GM18520 (cell line): ENCODE data around the gene SOS1.
"Not testable (repeated sequence)": the region's sequence is repeated elsewhere in the genome, so short reads cannot be mapped to it uniquely, and the experiment has no call there.

Source experiments
- ATAC-seq: cut with Tn5 transposase; IDR thresholded peaks from one replicate; pipeline ENCODE4 v1.9.1; 2021; ENCODE audit not compliant: unreplicated experiment

SOS1 gene

DNA sequence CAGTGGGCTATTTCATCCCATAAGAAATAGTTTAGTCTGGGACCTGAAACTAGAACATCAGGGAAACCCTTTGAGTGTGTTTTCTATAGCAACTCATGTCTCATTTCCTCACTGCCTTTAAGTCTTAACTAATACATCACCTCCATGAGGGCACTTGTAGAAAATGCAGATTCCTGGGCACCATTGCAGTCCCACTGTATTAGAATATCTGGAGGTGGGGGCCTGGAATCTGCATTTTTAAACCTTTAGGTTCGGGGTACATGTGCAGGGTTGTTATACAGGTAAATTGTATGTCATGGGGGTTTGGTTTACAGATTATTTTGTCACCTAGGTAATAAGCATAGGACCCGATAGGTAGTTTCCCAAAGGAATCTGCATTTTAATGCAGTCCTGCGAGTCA is 143.8 kb downstream of the SOS1 start:
- no peak for ATAC-seq

DNA sequence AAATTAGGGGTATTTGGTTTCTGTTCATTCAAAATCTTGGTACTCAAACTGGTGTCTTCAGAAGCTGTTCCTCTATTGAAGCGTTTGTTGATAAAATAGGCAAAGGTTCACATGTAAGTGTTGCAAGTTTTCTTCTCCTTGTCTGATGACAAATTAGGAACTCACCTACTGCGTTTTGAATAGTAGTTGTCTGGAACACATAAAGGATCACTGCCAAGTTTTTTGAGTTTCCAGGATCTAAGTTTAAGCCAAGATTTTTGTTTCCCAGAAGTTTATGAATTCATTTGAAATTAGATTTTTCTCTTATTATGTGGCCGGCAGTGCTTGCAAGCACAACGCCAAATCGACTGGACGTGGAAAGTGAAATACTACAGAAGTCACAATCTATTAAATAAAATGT is 145.8 kb downstream of the SOS1 start:
- no peak for ATAC-seq

DNA sequence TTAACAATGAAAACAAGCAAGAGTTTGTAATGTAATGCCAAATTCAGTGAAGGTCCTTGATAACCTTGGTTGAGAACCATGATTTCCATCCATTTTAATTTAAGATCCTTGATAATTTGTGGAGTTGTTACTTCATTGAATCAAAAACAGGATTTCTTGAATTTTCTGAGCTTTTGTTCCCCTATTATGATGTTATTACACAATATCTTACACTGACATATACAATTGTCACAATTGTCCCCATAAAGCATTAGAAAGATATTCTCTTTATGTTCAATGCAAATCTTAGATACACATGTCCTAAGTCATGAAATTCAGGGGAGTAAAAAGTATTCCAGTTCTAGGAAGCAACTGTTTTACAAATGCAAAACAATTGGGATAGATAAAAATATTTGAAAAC is 147.6 kb downstream of the SOS1 start:
- no peak for ATAC-seq

DNA sequence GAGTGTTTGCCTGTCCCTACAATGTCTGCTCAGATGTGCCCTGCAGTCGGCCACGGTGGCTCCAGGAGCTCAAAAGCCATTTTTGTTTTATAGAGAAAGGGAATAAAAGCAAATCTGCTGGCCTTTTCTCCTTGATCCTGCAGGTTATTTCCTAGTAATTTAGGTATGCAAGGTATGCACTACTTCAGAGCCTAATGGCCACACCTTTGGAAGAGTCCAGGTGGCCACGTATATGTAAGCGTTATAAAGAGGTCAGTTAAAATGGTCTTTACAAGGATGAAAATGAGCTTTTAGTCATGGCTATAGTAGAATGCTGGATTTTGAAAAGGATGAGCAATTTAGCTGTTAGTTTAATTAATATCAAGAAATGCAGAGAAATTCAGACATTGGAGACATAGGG is 149.5 kb downstream of the SOS1 start:
- no peak for ATAC-seq

DNA sequence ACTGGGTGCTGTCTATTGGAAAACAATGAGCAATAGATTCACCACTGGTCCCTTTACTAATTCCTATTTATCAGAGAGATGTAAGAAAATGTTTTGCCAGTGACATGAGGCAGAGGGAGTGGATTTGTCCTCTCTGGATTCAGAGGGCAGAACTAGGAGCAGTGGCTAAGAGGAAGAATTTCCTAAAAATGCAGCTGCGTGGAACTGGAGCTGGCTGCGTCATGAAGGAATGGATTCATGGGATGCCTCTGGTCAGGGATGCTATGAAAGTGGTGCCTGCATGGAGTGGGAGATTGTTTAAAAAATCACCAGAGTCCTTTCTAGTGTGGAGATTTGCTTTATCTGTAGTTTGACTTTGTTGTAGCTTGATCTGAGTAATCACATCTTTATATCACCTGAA is 152.8 kb downstream of the SOS1 start:
- ATAC-seq, result no peak

DNA sequence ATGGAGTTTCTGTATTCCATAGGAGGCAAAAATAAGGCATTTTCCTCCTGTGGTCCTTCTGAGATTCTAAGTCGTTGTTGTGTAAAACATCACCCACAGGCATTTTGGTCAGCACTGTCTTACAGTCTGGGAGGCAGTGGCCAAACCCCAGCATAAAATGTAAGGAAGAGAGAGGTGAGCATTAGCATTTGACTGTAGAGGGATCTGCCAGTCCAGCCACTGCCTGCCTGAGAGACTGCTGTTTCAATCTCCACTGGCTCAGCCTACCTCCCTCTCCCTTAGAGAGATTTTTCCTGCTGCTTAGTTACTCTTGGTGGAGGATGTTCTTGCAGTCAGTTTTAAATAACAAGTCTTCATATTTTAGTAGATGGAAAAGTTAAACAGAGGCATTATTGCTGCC is 154.2 kb downstream of the SOS1 start:
- ATAC-seq, result no peak

DNA sequence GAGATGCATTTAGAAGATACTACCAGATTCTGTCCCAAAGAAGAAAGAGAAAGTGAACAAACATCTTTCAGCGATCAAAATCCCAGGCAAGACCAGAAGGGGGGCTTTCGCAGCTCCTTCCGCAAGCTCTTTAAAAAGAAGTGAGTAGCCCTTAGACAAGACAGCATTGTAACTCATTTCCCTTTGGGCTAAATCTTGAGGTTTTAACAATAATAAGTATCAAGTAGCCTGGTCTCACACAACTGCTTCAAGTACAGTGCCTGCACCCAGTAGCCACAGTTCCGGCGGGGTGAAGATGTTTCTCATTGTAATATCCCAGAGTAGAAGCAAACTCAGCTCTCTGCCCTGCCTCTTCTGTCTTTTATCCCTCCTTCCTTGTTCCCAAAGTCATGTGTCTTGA is 154.8 kb downstream of the SOS1 start:
- ATAC-seq, result no peak

DNA sequence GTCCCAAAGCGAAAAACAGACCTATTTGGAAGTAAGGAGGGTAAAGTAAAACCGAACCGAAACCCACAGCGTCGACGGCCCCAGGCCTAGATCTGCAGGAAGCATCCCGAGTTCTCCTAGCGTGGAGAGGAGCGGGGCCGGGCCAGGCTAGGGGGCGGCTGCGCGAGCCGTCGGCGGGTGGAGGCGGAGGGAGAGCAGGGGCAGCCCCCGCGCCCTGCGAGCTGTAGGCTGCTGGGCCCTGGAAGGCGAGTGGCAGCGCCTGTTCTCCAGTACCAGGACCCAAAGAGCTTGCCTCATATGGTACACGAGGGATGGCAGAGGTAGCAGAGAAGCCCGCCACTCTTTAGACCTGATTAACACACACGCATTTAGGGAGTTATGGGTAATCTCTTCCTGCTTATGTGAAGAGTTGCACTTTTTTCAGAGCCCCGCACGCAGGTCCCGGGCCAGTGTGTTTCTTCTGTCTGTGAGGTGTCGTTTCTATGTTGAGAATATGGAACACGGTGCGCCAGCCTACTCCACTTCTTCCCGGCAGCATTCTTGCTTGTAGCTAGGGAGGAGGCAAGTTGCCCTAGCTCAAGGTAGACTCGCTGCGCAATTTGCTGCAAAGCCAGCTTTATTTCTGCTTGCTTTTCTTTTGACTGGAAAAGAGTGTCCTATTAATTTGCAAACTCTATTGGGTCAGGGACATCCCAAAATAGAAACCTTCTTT is 160.1 kb downstream of the SOS1 start:
- no peak for ATAC-seq

DNA sequence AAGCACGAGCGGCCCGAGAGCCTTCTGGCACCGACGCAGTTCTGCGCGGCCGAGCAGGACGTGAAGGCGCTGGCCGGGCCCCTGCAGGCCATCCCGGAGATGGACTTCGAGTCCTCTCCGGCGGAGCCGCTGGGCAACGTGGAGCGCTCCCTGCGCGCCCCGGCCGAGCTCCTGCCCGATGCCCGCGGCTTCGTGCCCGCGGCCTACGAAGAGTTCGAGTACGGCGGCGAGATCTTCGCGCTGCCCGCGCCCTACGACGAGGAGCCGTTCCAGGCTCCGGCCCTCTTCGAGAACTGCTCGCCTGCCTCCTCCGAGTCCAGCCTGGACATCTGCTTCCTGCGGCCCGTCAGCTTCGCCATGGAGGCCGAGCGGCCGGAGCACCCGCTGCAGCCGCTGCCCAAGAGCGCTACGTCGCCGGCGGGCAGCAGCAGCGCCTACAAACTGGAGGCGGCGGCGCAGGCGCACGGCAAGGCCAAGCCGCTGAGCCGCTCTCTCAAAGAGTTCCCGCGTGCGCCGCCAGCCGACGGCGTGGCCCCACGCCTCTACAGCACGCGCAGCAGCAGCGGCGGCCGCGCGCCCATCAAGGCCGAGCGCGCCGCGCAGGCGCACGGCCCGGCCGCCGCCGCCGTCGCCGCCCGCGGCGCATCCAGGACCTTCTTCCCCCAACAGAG is 160.8 kb downstream of the SOS1 start:
- ATAC-seq, result no peak

DNA sequence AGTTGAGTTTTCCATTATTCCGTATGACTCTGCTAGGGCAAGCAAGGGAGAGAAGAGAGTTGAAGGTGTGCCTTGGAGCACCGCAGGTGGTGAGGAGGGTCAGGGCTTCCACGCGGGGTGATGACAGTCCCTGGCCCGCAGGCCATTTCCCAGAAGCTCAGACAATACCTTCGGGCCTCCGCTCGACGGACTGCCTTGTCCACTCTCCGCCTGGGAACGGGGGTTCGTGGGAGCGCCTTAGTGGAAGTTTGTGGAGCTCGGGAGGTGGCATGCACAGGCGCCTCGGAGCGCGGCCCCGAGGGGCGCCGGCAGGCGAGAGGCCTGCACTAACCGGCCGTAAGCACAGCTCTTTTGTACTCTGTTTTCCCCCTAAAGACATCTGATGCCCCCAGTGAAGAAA is 161.4 kb downstream of the SOS1 start:
- ATAC-seq, result no peak

DNA sequence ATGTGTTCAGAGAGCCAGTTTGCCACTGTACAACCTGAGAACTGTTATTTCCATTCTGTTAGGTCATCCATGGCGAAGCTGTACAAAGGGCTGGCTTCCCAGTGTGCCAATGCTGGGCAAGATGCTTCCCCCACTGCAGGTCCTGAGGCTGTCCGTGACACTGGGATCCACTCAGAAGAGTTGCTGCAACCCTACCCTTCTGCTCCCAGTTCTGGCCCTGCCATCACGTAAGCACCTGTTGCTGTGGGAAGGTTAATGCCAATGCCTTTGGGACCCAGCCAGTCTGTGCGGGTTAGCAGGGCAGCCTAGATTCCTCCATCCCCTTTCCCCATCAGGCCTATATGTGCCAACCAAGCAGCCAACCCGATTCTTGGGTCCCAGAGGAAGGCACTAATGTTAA is 162.9 kb downstream of the SOS1 start:
- ATAC-seq, result no peak

DNA sequence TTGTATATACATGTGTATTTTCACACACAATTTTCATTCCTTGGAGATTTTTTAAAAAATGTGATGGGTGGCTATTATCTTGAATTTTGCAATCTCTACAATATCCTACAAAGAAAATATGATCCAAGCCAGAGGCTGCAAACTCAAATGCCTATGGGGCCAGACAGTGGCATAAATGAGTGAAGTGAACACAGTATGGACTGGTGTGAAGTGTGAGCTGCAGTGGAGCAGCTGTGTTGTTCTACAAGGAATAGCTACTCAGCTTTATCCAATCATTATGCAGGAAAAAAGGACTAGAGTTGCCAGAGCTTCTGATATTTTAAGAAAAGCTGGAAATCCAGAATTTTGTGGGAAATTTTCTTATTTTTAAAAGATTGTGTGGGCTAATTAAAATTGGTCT is 169.1 kb downstream of the SOS1 start:
- no peak for ATAC-seq

DNA sequence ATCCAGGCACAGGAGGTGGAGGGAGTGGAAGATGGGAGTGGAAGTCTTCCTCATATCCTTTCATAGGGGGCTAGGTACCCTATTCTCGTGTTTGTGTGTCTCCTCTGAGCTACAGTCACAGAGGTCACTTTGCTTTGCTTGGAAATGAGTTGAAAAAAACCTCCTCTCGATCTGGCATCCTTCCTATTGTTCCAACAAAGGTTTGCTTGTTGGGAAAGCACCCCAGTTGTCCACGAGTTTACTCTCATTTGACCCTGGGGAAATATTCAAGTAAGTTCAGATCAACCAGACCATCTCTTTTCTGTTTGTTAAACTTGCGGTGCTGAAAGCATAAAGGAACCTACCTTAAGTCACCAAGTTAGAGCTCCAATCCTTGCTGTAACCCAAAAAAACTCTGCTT is 171.9 kb downstream of the SOS1 start:
- no peak for ATAC-seq

DNA sequence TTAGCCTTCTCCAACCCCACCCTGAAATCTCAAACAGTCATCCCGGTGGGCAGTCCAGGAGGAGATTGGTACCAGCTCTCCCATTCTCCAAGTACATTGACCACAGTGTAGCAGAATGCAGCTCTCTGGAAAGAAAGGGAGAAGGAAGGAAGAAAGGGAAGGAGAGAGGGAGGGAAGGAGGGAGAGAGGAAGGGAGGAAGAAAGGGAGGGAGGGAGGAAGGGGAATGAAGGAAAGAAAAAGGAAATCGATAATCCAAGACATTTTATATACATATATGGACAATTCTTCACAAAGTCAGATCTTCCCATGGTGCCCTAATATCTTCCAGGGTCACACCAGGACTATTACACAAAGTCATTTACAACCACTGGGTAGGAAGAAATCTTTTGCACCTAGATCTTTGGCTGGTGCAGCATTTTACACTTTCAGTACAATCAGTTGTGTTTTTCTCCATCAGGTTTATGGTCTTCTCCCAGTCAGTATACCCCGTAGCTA is 172.4 kb downstream of the SOS1 start:
- ATAC-seq, result no peak

DNA sequence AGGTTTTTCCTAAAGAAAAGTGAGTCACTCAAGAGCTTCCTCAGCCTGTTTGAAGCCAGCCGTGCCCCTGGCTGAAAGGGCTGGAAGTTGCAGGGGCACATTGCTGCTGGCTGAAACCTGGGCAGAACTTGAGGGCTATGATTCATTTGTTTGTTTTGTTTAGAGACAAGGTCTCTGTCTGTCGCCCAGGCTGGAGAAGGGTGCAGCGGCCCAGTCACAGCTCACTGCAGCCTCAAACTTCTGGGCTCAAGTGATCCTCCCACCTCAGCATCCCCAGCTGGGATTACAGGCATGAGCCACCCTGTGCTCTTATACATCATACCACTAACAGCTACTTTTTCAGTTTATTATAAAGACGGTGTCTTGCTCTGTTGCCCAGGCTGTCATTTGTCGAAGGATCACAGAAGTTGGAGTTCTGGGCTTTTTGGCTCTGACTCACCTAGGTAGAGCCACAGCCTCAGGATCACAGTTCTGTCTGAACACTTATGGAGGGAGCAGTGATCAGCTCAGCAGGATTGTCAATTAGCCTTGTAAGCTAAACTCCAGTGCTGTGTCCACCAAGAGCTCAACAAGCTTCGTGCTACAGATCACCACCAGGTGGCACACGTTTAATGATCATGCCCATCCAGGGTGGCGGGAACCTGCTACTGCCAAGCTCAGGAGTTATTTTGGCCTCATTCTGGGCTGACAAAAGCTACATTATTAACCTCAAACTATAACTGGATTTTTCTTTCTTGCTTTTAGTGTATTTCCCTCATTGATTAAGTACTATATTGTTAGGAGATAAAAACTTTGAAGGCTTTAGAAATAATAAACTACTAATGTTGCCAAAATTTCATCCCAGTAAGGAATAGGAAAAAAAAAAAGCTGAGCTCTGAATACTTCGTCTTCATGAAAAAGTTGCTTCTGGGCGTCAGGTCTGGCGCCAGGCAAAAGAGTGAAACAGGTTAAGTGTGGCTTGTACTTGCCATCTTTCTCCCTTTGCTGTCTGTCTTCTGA is 173.3 kb downstream of the SOS1 start:
- ATAC-seq, result peak; percentile 70

DNA sequence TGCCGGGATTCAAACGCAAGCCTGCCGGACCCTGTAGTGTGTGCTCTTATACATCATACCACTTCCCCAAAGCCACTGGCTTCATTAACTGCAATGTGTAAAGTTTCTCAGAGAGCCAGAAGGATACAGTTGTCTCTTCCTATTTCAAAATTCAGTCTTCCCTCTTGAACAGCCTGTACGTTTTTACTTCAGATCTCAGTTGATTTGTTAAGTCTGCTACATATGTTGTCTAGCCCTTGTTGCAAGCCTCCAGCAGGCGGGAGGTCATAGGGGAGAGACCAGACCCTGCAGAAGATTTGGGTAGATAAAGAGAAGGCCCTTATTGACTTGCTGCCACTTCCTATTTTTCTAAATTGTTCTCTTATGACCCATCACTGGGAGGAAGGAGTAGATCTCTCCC is 174.9 kb downstream of the SOS1 start:
- ATAC-seq, result no peak

DNA sequence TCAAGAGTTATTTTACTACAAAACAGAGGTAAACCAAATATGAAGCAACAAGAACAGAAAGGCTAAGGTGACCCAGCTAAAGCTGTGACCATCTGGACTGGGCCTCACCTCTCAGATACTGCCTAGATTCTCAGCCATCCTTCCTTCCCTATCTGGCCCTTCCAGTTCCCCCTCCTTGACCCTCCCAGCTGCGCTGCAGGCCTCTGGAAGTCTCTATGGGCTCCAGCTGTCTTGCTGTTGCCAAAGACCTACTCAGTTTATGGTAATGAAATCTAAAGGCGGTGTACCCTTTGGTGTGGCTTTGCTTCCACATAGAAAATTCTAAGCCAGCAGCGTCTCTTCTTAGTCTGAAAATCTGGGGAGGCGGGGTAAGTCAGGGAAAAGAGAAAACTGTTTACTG is 175.5 kb downstream of the SOS1 start:
- no peak for ATAC-seq

DNA sequence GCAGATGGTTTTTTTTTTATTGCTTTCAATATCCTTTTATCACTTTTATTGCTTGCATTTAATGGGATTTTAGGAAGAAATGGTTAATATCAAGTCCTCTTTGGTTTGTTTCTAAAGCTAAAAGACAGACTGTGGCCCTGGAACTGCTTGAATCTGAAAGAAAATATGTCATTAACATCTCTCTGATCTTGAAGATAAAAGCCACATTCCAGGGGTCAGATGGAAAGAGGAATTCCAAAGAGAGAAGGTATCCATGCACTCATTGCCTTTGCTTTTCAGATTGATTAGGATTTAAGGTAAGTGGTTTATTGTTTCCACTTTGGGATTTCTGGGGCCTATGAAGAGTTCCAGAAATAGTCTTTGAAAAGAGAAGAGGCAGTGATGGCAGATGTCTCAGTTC is 177.1 kb downstream of the SOS1 start:
- no peak for ATAC-seq

DNA sequence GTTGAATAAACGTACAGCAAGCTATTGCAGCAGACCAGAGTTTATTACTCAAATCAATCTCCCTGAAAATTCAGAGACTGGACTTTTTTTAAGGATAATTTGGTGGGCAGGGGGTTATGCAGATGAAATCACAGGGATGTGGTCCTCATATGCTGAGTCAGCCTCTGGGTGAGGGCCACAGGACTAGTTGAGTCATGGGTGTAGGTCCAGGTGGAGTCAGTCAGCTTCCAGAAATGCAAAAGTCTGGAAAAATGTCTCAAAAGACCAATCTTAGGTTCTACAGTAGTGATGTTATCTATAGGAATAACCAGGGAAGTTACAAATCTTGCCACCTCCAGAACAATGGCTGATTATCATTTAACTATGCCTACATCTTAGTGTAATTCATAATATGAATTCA is 180.1 kb downstream of the SOS1 start:
- no peak for ATAC-seq

DNA sequence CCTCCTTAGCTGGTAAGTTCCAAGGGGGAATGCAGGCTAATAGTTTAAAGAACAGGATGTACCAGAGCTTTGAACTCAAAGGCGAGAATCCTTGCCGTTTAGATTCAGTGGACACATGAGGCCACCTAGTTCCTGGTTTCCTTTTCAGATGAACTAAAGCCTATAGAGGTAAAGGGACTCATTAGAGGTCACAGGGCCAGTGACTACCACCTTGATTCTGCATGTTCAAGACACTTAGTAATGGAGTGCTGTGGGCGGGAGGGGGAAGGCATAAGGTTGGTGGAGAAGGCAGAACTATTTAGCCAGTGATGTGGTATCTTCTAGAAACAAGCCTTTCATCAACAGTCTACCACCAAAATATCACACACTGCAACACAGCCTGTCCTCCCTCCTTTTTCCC is 183.3 kb downstream of the SOS1 start:
- ATAC-seq, result no peak

DNA sequence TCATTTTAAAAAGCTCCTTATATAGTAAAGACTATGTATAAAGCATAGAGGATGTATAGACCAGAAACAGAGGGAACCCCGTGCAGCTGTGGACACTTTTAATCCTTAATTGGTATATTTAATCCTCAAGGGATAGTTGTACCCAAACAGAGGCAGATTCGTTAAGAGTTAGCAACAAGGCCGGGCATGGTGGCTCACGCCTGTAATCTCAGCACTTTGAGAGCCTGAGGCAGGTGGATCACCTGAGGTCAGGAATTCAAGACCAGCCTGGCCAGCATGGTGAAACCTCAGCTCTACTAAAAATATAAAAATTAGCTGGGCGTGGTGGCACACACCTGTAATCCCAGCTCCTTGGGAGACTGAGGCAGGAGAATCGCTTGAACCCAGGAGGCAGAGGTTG is 184.3 kb downstream of the SOS1 start:
- ATAC-seq, result not testable (repeated sequence)
